CD4-positive, CD25-positive, alpha-beta regulatory T cell (primary cell): ENCODE data around the gene IGFBP2. TPM values are rescaled to one million over a fixed set of nuclear protein-coding genes. Genes with fewer than 3 reads are reported as not detected.
"Not testable (repeated sequence)": the region's sequence is repeated elsewhere in the genome, so short reads cannot be mapped to it uniquely, and the experiment has no call there.

Experiments used
- ATAC-seq, 2 donors: fragments of 150-1000 bp; cut with Tn5 transposase; one replicate each; pipeline ENCODE4 v1.10.0; 2021; ENCODE audit warnings: low read depth in 2 of 2, moderate number of reproducible peaks in 2 of 2, moderate library complexity in 1 of 2
- DNase-seq, 3 donors: peaks; one replicate each; pipeline versions ENCODE4 v3.0.0 to v3.0.0-alpha.2; 2012 to 2022; ENCODE audit warnings: mixed read lengths in 1 of 3
- H3K27ac ChIP-seq: one replicate; pipeline ENCODE4 v1.7.0; 2013; ENCODE audit warnings: mild to moderate bottlenecking, low read length; ENCODE audit not compliant: insufficient read depth, poor library complexity, severe bottlenecking
- H3K27me3 ChIP-seq: one replicate; pipeline ENCODE4 v1.7.0; 2013; ENCODE audit warnings: low read length; ENCODE audit not compliant: control insufficient read depth, insufficient read depth
- H3K36me3 ChIP-seq: one replicate; pipeline ENCODE4 v1.7.0; 2013; ENCODE audit warnings: mild to moderate bottlenecking, low read length, moderate library complexity; ENCODE audit not compliant: control insufficient read depth, insufficient read depth
- H3K4me1 ChIP-seq: 2 replicates; pipeline ENCODE4 v1.7.0; 2013; ENCODE audit warnings: mild to moderate bottlenecking, low read length; ENCODE audit not compliant: insufficient read depth, control insufficient read depth, poor library complexity, severe bottlenecking
- H3K4me3 ChIP-seq: one replicate; pipeline ENCODE4 v1.7.0; 2013; ENCODE audit warnings: low read depth, mild to moderate bottlenecking, low read length, moderate library complexity
- H3K9me3 ChIP-seq, 2 experiments: 1 replicate in 1 of 2; 2 replicates in 1 of 2; pipeline ENCODE4 v1.7.0; 2013; ENCODE audit warnings: low read length in 2 of 2, mild to moderate bottlenecking in 1 of 2, moderate library complexity in 1 of 2; ENCODE audit not compliant: control insufficient read depth in 2 of 2
- H3K27ac Mint-ChIP-seq, 3 donors: one replicate each; pipeline ENCODE4 v1.8.0; 2020 to 2022; ENCODE audit warnings: mild to moderate bottlenecking in 3 of 3, mixed read lengths in 3 of 3, moderate library complexity in 2 of 3
- H3K27me3 Mint-ChIP-seq: one replicate; pipeline ENCODE4 v1.8.0; 2022; ENCODE audit warnings: mild to moderate bottlenecking, mixed read lengths
- H3K36me3 Mint-ChIP-seq: one replicate; pipeline ENCODE4 v1.8.0; 2020; ENCODE audit warnings: mixed read lengths
- H3K4me1 Mint-ChIP-seq, 4 donors: one replicate each; pipeline ENCODE4 v1.8.0; 2020 to 2022; ENCODE audit warnings: mixed read lengths in 4 of 4, mild to moderate bottlenecking in 1 of 4
- H3K4me3 Mint-ChIP-seq, 4 donors: one replicate each; pipeline ENCODE4 v1.8.0; 2020 to 2022; ENCODE audit warnings: mild to moderate bottlenecking in 4 of 4, mixed read lengths in 4 of 4, moderate library complexity in 3 of 4
- H3K9me3 Mint-ChIP-seq, 7 donors: one replicate each; pipeline ENCODE4 v1.8.0; 2020 to 2022; ENCODE audit warnings: mixed read lengths in 7 of 7, mild to moderate bottlenecking in 3 of 7, moderate library complexity in 2 of 7
- polyA plus RNA-seq, 4 donors: library from polyadenylated mRNA; unstranded; fragments of 300-500 nt; fragmentation: Illumina TruSeq; gene quantifications; one replicate each; pipeline ENCODE4 v1.2.3, GENCODE V29; 2021
- total RNA-seq: library from RNA; stranded (reverse); gene quantifications from one replicate; pipeline ENCODE4 v1.2.3, GENCODE V29; 2022

The IGFBP2 gene
- total and polyA plus RNA-seq, 5 donors from 2014 or later = not detected

DNA sequence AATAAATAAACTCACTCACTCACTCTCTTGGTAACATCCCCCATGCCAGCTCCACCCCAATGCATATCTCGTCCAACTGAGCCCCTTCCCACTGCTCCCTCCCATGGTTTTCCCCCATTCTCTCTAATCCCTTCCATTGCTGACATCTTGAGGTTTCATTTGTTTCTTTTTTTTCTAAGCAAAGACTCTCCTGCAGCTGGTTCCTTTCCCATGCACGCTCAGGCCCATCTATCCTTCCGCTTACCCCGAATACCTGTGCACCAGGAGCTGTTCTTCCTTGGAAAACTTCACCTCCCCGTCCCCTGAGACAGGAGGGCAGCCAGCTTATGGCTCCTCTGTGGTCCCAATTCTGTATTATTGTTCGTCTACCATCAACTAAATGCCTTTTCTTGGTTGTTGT, 41.7 kb upstream of the IGFBP2 start:
- H3K27ac Mint-ChIP-seq = no peak overlapping the region
- no peak overlapping the region for H3K4me3 Mint-ChIP-seq
- DNase-seq = no peak
- no peaks in the 10 kb centered on the region for H3K4me1 Mint-ChIP-seq
- no peaks in the 10 kb centered on the region for H3K9me3 Mint-ChIP-seq
- no peaks in the 10 kb centered on the region for H3K27me3 Mint-ChIP-seq
- Histone ChIP-seq H3K27me3 (no peaks in the 10 kb centered on the region), H3K36me3 (no peaks in the 10 kb centered on the region), H3K27ac (no peak overlapping the region), H3K9me3 (no peaks in the 10 kb centered on the region), H3K4me3 (no peak overlapping the region), H3K4me1 (no peaks in the 10 kb centered on the region)
- no peak for ATAC-seq
- H3K36me3 Mint-ChIP-seq = no peaks in the 10 kb centered on the region

DNA sequence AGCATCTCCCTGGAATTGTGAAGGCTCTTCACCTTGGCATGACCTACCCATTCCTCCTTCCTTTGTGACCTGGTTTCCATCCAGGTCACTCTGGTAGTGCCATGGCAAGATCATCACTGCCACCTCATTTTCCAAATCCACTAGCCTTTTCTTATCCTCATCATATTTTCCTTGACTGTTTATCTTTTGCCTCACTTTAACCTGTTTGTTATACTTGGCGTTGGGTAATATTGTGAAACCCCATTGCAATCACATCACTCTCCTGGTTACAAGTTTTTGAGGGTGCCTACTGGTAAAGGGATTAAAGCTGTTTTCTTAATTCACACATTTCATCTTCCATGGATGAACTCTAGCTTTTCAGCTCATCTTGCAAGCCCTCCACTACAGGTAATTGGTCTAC, 39.1 kb upstream of the IGFBP2 start:
- peaks cover 3% of the 10 kb centered on the region for H3K27me3 Mint-ChIP-seq
- no peak overlapping the region for H3K27ac Mint-ChIP-seq
- no peaks in the 10 kb centered on the region for H3K9me3 Mint-ChIP-seq
- DNase-seq (no peak), ATAC-seq (no peak)
- Histone ChIP-seq H3K27me3 (no peaks in the 10 kb centered on the region), H3K9me3 (no peaks in the 10 kb centered on the region), H3K27ac (no peak overlapping the region), H3K4me3 (no peak overlapping the region), H3K36me3 (no peaks in the 10 kb centered on the region), H3K4me1 (no peaks in the 10 kb centered on the region)
- H3K4me1 Mint-ChIP-seq = no peaks in the 10 kb centered on the region
- H3K36me3 Mint-ChIP-seq = no peaks in the 10 kb centered on the region
- H3K4me3 Mint-ChIP-seq = no peak overlapping the region

DNA sequence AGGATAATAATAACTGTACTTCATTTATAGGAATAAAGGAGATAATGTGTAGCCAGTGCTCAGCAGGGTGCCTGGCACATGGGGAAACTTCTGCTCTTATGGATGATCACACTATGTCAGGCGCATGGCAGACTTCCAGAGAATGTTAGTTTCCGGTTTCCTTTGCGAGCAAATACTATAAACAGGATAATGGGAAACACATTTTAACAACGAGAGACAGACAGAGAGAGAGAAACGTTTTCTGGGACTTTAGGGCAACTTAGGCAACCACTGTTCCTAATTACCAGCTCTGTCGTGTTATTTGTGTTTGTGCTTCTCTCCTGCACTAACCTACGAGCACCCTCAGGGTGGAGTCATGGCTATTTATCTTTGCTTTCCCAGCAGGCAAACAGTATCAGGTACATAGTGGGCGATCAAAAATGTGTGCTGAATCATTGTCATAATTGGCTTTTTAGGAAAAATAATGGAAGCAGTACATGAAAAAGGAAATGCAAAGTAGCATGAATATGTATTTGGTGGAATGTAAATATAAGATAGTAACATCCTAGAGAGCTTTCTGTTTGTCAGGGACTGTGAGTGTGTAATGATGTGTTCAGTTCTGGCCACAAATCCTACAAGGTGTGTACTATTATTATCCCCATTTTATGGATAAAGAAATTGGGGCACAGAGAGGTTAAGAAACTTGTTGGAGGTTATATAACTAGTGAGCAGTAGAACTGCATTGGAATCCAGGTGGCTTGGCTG, 36.8 kb upstream of the IGFBP2 start:
- no peak overlapping the region for H3K4me3 ChIP-seq

DNA sequence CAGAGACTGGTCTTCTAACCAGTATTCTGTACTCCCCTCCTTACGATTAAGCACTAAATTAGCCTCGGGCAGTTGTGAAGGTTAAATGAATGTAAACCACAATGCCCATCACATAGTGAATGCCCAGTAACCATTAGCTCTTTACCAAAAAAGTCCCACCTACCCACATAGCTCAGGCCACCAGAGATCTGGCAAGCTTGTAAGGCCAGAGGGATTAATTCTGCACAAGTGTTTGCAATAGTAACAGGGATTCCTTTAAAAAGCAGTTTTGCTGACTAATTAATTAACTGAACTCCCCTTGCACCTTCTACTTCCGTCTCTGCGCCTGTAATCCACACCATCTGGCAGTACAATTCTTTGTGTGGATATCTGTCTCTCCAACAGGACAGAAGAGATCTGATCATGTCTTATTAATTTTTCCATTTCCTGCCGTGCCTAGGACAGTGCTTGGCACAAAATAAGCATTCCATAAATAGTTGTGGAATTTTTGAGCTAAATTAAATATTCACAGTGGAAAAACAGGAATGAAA, 36.2 kb upstream of the IGFBP2 start:
- H3K27me3 Mint-ChIP-seq = peaks cover 22% of the 10 kb centered on the region
- Histone ChIP-seq H3K36me3 (no peaks in the 10 kb centered on the region), H3K27ac (no peak overlapping the region), H3K4me3 (no peak overlapping the region), H3K27me3 (no peaks in the 10 kb centered on the region), H3K4me1 (no peaks in the 10 kb centered on the region), H3K9me3 (no peaks in the 10 kb centered on the region)
- no peaks in the 10 kb centered on the region for H3K36me3 Mint-ChIP-seq
- H3K4me1 Mint-ChIP-seq = no peaks in the 10 kb centered on the region
- H3K9me3 Mint-ChIP-seq = no peaks in the 10 kb centered on the region
- ATAC-seq = no peak
- H3K27ac Mint-ChIP-seq = no peak overlapping the region
- DNase-seq = no peak
- no peak overlapping the region for H3K4me3 Mint-ChIP-seq

More for the DNA sequence above, 36.8 kb upstream of the IGFBP2 start:
- Histone ChIP-seq H3K27ac (no peak overlapping the region), H3K36me3 (no peaks in the 10 kb centered on the region), H3K4me1 (no peaks in the 10 kb centered on the region), H3K9me3 (no peaks in the 10 kb centered on the region), H3K27me3 (no peaks in the 10 kb centered on the region)
- Mint-ChIP-seq H3K9me3 (no peaks in the 10 kb centered on the region), H3K4me1 (no peaks in the 10 kb centered on the region), H3K27me3 (peaks cover 21% of the 10 kb centered on the region), H3K4me3 (no peak overlapping the region), H3K36me3 (no peaks in the 10 kb centered on the region), H3K27ac (no peak overlapping the region)
- DNase-seq = no peak
- no peak for ATAC-seq

GRCh38 chr2:216597825-216598224, 35.4 kb upstream of the IGFBP2 start:
- H3K9me3 ChIP-seq, H3K36me3 Mint-ChIP-seq, H3K4me3 ChIP-seq, ATAC-seq, H3K9me3 Mint-ChIP-seq, H3K27me3 ChIP-seq, H3K27ac Mint-ChIP-seq, H3K4me1 Mint-ChIP-seq, H3K36me3 ChIP-seq, H3K27ac ChIP-seq, DNase-seq, H3K4me3 Mint-ChIP-seq, H3K4me1 ChIP-seq: not testable (repeated sequence)
- peaks cover 22% of the 10 kb centered on the region for H3K27me3 Mint-ChIP-seq

- H3K27me3 Mint-ChIP-seq = peaks cover 22% of the 10 kb centered on the region
- DNase-seq (no peak), ATAC-seq (no peak)
- Histone ChIP-seq H3K4me3 (no peak overlapping the region), H3K27ac (no peak overlapping the region), H3K4me1 (peaks cover 6% of the 10 kb centered on the region), H3K27me3 (peaks cover 3% of the 10 kb centered on the region), H3K9me3 (no peaks in the 10 kb centered on the region), H3K36me3 (no peaks in the 10 kb centered on the region)
- peaks cover 0 to 2% (median 0%) of the 10 kb centered on the region in 7 donors for H3K9me3 Mint-ChIP-seq
- peaks cover 0 to 5% (median 2%) of the 10 kb centered on the region in 4 donors for H3K4me1 Mint-ChIP-seq
- no peak overlapping the region for H3K27ac Mint-ChIP-seq
- H3K36me3 Mint-ChIP-seq = no peaks in the 10 kb centered on the region
- no peak overlapping the region for H3K4me3 Mint-ChIP-seq
Measured at GRCh38 chr2:216601632-216602409, 31.4 kb upstream of the IGFBP2 start.

DNA sequence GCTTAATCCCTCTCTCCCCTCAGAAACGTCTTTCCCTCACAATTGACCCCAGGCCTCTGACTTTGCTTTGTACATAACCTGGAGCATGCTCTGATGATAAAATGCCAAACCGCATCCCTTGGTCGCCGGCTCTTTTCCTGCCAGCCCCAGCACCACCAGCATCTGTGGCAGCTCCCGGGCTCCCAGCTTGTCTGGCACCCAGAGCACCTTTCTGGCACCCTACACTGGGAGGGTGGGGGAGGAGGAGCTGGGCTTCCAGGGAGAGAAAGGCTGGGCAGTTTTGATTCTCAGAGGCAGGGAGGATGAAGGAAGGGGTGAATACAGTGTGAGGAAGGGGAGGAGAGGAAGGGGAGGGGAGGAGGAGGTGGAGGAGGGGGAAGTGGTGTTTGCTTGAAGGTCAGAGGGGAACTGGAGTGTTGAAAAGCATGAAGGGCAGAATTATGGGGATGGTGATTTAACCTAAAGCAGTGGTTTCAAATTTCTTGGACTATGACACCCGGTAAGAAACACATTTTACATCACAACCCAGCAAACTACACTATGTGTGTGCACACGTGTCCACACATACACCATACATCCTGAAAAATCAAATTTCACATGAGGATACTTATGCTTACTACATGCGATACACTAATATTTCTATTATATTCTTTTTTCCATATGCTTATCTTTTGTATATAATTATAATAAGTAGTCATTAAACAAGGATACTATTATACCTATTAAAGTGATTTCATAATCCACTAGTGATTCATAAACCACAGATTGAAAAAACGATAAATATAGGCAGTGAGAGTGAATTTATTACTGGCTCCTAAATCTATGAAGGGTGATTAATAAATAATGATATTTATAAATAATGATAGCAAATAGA, 30.0 kb upstream of the IGFBP2 start:
- no peaks in the 10 kb centered on the region for H3K36me3 ChIP-seq
- no peak overlapping the region for H3K27ac ChIP-seq
- ATAC-seq (no peak), DNase-seq (no peak)
- H3K27me3 Mint-ChIP-seq = peaks cover 22% of the 10 kb centered on the region
- H3K9me3 Mint-ChIP-seq = peaks cover 0 to 2% (median 0%) of the 10 kb centered on the region in 7 donors
- H3K9me3 ChIP-seq = no peaks in the 10 kb centered on the region
- H3K4me1 ChIP-seq = peaks cover 6% of the 10 kb centered on the region
- peaks cover 0 to 9% (median 3%) of the 10 kb centered on the region in 4 donors for H3K4me1 Mint-ChIP-seq
- H3K4me3 Mint-ChIP-seq = no peak overlapping the region
- no peak overlapping the region for H3K4me3 ChIP-seq
- no peak overlapping the region for H3K27ac Mint-ChIP-seq
- H3K36me3 Mint-ChIP-seq = no peaks in the 10 kb centered on the region
- peaks cover 3% of the 10 kb centered on the region for H3K27me3 ChIP-seq
